ENCODE measurements around the gene RAD51.

- TF ChIP-seq CTCF (conservative IDR thresholded peaks at IDR 0.05 in 1 of 2, IDR thresholded peaks at IDR 0.05 in 1 of 2; ENCODE audit: low read depth in 1 of 2, low read length in 2 of 2): no peak
- TF ChIP-seq EZH2 (IDR thresholded peaks at IDR 0.05; ENCODE audit: low read length, missing control alignments): no peak
These were observed 1.3 kb downstream of the RAD51 start for GRCh38 chr15:40696228-40696627.
